IPS DF 6.9 (cell line): ENCODE results near the gene MSI1.
A peak's percentile ranks its signal among the peaks of the same experiment; 100 is the strongest.

Source experiments
- DNase-seq: peaks from one replicate; pipeline ENCODE4 v3.0.0-alpha.2; 2013; ENCODE audit warnings: low read depth, low spot score
- H3K27ac ChIP-seq: one replicate; pipeline ENCODE4 v1.5.1; 2013; ENCODE audit warnings: low read length, control low read depth
- H3K27me3 ChIP-seq: 2 replicates; pipeline ENCODE4 v1.6.1; 2013; ENCODE audit warnings: mild to moderate bottlenecking, low read length; ENCODE audit not compliant: control insufficient read depth, insufficient read depth
- H3K36me3 ChIP-seq: 2 replicates; pipeline ENCODE4 v1.6.1; 2013; ENCODE audit warnings: low read length; ENCODE audit not compliant: control insufficient read depth, insufficient read depth
- H3K4me1 ChIP-seq: 2 replicates; pipeline ENCODE4 v1.6.1; 2013; ENCODE audit warnings: low read length; ENCODE audit not compliant: control insufficient read depth, insufficient read depth
- H3K4me3 ChIP-seq: 2 replicates; pipeline ENCODE4 v1.5.1; 2013; ENCODE audit warnings: mild to moderate bottlenecking, low read length
- H3K9me3 ChIP-seq: 2 replicates; pipeline ENCODE4 v1.6.1; 2013; ENCODE audit warnings: low read length, inconsistent platforms; ENCODE audit not compliant: control insufficient read depth, insufficient read depth
- WGBS: extraction: QIAGEN DNeasy Blood & Tissue Kit; methylation state at CpG from one replicate; pipeline ENCODE4 v1.1.7; 2013; ENCODE audit warnings: mixed read lengths, missing lambda C conversion rate; ENCODE audit not compliant: insufficient read length, insufficient coverage; 5-methylcytosine and 5-hydroxymethylcytosine counted together

The MSI1 gene

DNA sequence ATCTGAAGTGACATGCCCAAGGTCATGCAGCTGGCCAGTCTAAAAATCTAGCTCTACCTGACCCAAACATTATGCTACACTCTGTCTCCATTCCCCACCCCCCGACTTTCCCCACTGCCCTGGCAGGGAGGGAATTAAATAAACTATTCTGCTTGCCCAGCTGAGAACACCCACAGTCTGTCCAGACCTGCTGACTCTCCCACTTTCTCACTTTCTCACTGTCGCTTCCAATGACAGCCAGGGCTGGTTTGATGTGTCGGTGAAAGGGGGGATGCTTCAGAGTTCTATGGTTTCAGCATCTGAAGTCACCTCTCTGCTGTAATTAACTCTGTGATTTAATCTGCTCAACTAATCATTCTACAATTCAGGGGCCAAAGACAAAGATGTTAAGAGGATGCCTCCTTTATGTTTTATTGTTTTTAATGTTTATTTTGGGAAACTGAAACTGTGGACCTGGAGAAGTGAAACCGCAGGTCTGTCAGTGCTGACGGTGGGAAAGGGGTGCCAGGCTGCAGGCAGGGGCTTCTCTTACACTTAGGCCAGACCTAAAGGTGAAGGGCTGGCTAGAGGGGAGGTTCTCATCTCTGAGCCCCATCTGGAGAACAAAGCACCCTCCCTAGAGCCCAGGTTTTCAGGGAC is 8.1 kb upstream of the MSI1 start:
- no peaks in the 10 kb centered on the region for H3K9me3 ChIP-seq
- no peaks in the 10 kb centered on the region for H3K27me3 ChIP-seq
- H3K4me1 ChIP-seq: no peaks in the 10 kb centered on the region
- DNase-seq: no peak
- no peaks in the 10 kb centered on the region for H3K36me3 ChIP-seq
- H3K27ac ChIP-seq: no peak overlapping the region
- no peak overlapping the region for H3K4me3 ChIP-seq
- WGBS: no CpG with 5 or more reads among the region's 5 CpGs

GRCh38 chr12:120376416-120376815 is 7.5 kb upstream of the MSI1 start:
- Histone ChIP-seq H3K4me1 (no peaks in the 10 kb centered on the region), H3K9me3 (no peaks in the 10 kb centered on the region), H3K36me3 (no peaks in the 10 kb centered on the region), H3K27me3 (0 out of 2 replicates have a peak, but pooled peaks cover 2% of the 10 kb centered on the region), H3K4me3 (no peak overlapping the region), H3K27ac (no peak overlapping the region)
- no CpG with 5 or more reads among the region's 5 CpGs for WGBS
- DNase-seq: no peak

GRCh38 chr12:120376009-120376408 is 7.0 kb upstream of the MSI1 start:
- no peak overlapping the region for H3K27ac ChIP-seq
- H3K4me1 ChIP-seq: peaks cover under 1% of the 10 kb centered on the region; the same call in 1 of the 2 replicates
- H3K27me3 ChIP-seq: 0 out of 2 replicates have a peak, but pooled peaks cover 2% of the 10 kb centered on the region
- DNase-seq: no peak
- no peaks in the 10 kb centered on the region for H3K36me3 ChIP-seq
- no peaks in the 10 kb centered on the region for H3K9me3 ChIP-seq
- no CpG with 5 or more reads among the region's 2 CpGs for WGBS
- no peak overlapping the region for H3K4me3 ChIP-seq

- no peaks in the 10 kb centered on the region for H3K36me3 ChIP-seq
- no peak overlapping the region for H3K4me3 ChIP-seq
- H3K27ac ChIP-seq: no peak overlapping the region
- no peak for DNase-seq
- H3K27me3 ChIP-seq: peaks cover 6% of the 10 kb centered on the region; the same call in 1 of the 2 replicates
- no CpG with 5 or more reads among the region's 8 CpGs for WGBS
- H3K4me1 ChIP-seq: peaks cover 5% of the 10 kb centered on the region; the same call in 1 of the 2 replicates
- H3K9me3 ChIP-seq: no peaks in the 10 kb centered on the region
These were observed 4.7 kb upstream of the MSI1 start for GRCh38 chr12:120373683-120374082.

- H3K36me3 ChIP-seq: no peaks in the 10 kb centered on the region
- peaks cover 6% of the 10 kb centered on the region; the same call in 1 of the 2 replicates for H3K27me3 ChIP-seq
- H3K9me3 ChIP-seq: no peaks in the 10 kb centered on the region
- no CpG with 5 or more reads among the region's 7 CpGs for WGBS
- no peak for DNase-seq
- H3K27ac ChIP-seq: no peak overlapping the region
- peaks cover 5% of the 10 kb centered on the region; the same call in 1 of the 2 replicates for H3K4me1 ChIP-seq
- H3K4me3 ChIP-seq: peak overlapping the region; percentile 64; the same call in 1 of the 2 replicates
These were observed 1.6 kb upstream of the MSI1 start for GRCh38 chr12:120370343-120371243.

- Histone ChIP-seq H3K36me3 (no peaks in the 10 kb centered on the region), H3K27ac (no peak overlapping the region), H3K4me3 (peak overlapping the region; percentile 64; the same call in 1 of the 2 replicates), H3K4me1 (peaks cover 5% of the 10 kb centered on the region; the same call in 1 of the 2 replicates), H3K9me3 (no peaks in the 10 kb centered on the region), H3K27me3 (peaks cover 6% of the 10 kb centered on the region; the same call in 1 of the 2 replicates)
- no peak for DNase-seq
- no CpG with 5 or more reads among the region's 26 CpGs for WGBS
These were observed 809 bp upstream of the MSI1 start for GRCh38 chr12:120369603-120370342.

- WGBS: no CpG with 5 or more reads among the region's 86 CpGs
- no peaks in the 10 kb centered on the region for H3K36me3 ChIP-seq
- H3K27me3 ChIP-seq: peaks cover 6% of the 10 kb centered on the region; the same call in 1 of the 2 replicates
- no peaks in the 10 kb centered on the region for H3K9me3 ChIP-seq
- H3K4me3 ChIP-seq: peak overlapping the region; percentile 64
- H3K4me1 ChIP-seq: peaks cover 5% of the 10 kb centered on the region; the same call in 1 of the 2 replicates
- no peak overlapping the region for H3K27ac ChIP-seq
- DNase-seq: no peak
These were observed 808 bp downstream of the MSI1 start for GRCh38 chr12:120367924-120368788.

DNA sequence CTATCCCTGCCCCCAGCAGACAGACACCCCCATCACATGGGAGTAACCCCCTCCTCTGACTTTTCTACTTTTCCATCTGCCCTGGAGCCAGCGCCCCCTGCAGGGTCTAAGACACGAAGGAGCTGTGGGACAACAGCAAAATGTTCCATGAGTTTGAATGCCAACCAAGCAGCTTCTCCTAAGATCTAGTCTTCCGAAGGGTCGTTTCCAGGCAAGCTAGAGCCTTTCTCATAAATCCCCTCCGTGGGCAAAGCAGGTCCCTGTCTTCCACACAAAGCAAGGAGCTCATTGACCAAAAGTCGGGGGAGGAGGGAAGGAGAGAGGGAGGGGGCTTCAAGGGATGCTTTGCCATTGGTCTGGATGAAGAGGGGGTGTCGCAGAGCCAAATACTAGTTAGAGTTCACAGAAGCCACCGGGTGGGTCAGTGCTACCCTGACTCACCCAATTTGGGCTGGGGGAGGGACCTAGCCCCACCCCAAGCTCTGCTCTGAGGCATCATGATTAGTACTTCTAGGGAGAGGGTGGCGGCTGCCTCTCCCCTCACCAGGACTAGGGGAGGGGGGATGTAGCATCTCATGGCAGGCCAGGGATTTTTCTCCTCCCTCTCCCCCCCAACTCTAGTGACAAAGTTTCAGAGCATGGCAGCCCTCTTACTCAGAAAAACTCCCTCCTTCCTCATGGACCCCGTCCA is 1.6 kb downstream of the MSI1 start:
- H3K36me3 ChIP-seq: 0 out of 2 replicates have a peak, but pooled peaks cover 4% of the 10 kb centered on the region
- DNase-seq: no peak
- H3K4me3 ChIP-seq: peak overlapping the region; percentile 64; the same call in 1 of the 2 replicates
- no CpG with 5 or more reads among the region's 10 CpGs for WGBS
- no peaks in the 10 kb centered on the region for H3K9me3 ChIP-seq
- H3K27me3 ChIP-seq: peaks cover 6% of the 10 kb centered on the region; the same call in 1 of the 2 replicates
- no peak overlapping the region for H3K27ac ChIP-seq
- H3K4me1 ChIP-seq: peaks cover 6% of the 10 kb centered on the region; the same call in 1 of the 2 replicates

- H3K9me3 ChIP-seq: no peaks in the 10 kb centered on the region
- peaks cover 6% of the 10 kb centered on the region; the same call in 1 of the 2 replicates for H3K27me3 ChIP-seq
- H3K27ac ChIP-seq: no peak overlapping the region
- DNase-seq: no peak
- no peak overlapping the region for H3K4me3 ChIP-seq
- WGBS: no CpG with 5 or more reads among the region's 7 CpGs
- 0 out of 2 replicates have a peak, but pooled peaks cover 4% of the 10 kb centered on the region for H3K36me3 ChIP-seq
- H3K4me1 ChIP-seq: peaks cover 11% of the 10 kb centered on the region; the same call in 1 of the 2 replicates
These were observed 2.1 kb downstream of the MSI1 start for GRCh38 chr12:120366845-120367232.
